GM23338 (cell line): ENCODE measurements around the gene RALY. TPM values are rescaled to one million over a fixed set of nuclear protein-coding genes. Genes with fewer than 3 reads are reported as not detected.

Experiments used
- ATAC-seq: fragments of 200-7000 bp; cut with Tn5 transposase; 3 replicates; pipeline ENCODE4 v1.9.1; 2020
- DNase-seq: peaks from one replicate; pipeline ENCODE4 v3.0.0-alpha.2; 2015; ENCODE audit warnings: low spot score
- H2AFZ ChIP-seq: fragments of 200-600 bp; sonication (generic); 2 replicates; pipeline ENCODE4 v1.8.0; 2016; ENCODE audit warnings: antibody characterized with exemption, mild to moderate bottlenecking, moderate library complexity
- H3F3A ChIP-seq: fragments of 200-600 bp; sonication (generic); replicated peaks from 2 replicates; pipeline ENCODE4 v1.8.0; 2017; ENCODE audit warnings: antibody characterized with exemption, mixed run types, low read depth
- H3K27ac ChIP-seq: fragments of 200-600 bp; sonication (generic); 2 replicates; pipeline ENCODE4 v1.6.1; 2016; ENCODE audit warnings: low read depth
- H3K27me3 ChIP-seq: fragments of 200-600 bp; sonication (generic); 2 replicates; pipeline ENCODE4 v1.8.0; 2016; ENCODE audit warnings: mild to moderate bottlenecking, mixed run types, moderate library complexity; ENCODE audit not compliant: insufficient read depth
- H3K36me3 ChIP-seq: fragments of 200-600 bp; sonication (generic); 2 replicates; pipeline ENCODE4 v1.8.0; 2016; ENCODE audit warnings: mild to moderate bottlenecking; ENCODE audit not compliant: insufficient read depth
- H3K4me1 ChIP-seq: fragments of 200-600 bp; sonication (generic); 2 replicates; pipeline ENCODE4 v1.8.0; 2016; ENCODE audit warnings: mild to moderate bottlenecking, moderate library complexity; ENCODE audit not compliant: insufficient read depth
- H3K4me2 ChIP-seq: fragments of 200-600 bp; sonication (generic); 2 replicates; pipeline ENCODE4 v1.7.1; 2017; ENCODE audit warnings: mixed run types
- H3K4me3 ChIP-seq: fragments of 200-600 bp; sonication (generic); 2 replicates; pipeline ENCODE4 v1.6.1; 2016; ENCODE audit warnings: mixed run types
- H3K79me2 ChIP-seq: fragments of 200-600 bp; sonication (generic); replicated peaks from 2 replicates; pipeline ENCODE4 v1.8.0; 2017; ENCODE audit warnings: mild to moderate bottlenecking; ENCODE audit not compliant: insufficient read depth
- H3K9me2 ChIP-seq: fragments of 200-600 bp; sonication (generic); 2 replicates; pipeline ENCODE4 v1.8.0; 2017; ENCODE audit not compliant: insufficient read depth
- H4K20me1 ChIP-seq: fragments of 200-600 bp; sonication (generic); replicated peaks from 2 replicates; pipeline ENCODE4 v1.8.0; 2017; ENCODE audit warnings: mild to moderate bottlenecking; ENCODE audit not compliant: insufficient read depth
- H3K27ac Mint-ChIP-seq: 2 replicates; pipeline ENCODE4 v1.8.0; 2020; ENCODE audit warnings: inconsistent platforms, mild to moderate bottlenecking, moderate library complexity, mixed read lengths
- H3K27me3 Mint-ChIP-seq: 3 replicates; pipeline ENCODE4 v1.8.0; 2022; ENCODE audit warnings: low read depth, mild to moderate bottlenecking, moderate library complexity, mixed read lengths, inconsistent platforms; ENCODE audit not compliant: insufficient read depth, poor library complexity
- H3K36me3 Mint-ChIP-seq: 3 replicates; pipeline ENCODE4 v1.8.0; 2021; ENCODE audit warnings: low read depth, mild to moderate bottlenecking, inconsistent platforms, moderate library complexity, mixed read lengths
- H3K4me1 Mint-ChIP-seq: 3 replicates; pipeline ENCODE4 v1.8.0; 2020; ENCODE audit warnings: mild to moderate bottlenecking, inconsistent platforms, mixed read lengths
- H3K4me3 Mint-ChIP-seq: 3 replicates; pipeline ENCODE4 v1.8.0; 2021; ENCODE audit warnings: moderate library complexity, mild to moderate bottlenecking, inconsistent platforms, mixed read lengths
- H3K9me3 Mint-ChIP-seq: 3 replicates; pipeline ENCODE4 v1.8.0; 2020; ENCODE audit warnings: moderate library complexity, mild to moderate bottlenecking, inconsistent platforms, mixed read lengths
- CTCF ChIP-seq, 2 experiments: fragments of 200-600 bp in 1 of 2; sonication (generic) in 1 of 2; conservative IDR thresholded peaks; 2 replicates each; pipeline versions ENCODE4 v1.5.1 to v1.6.1; 2016 to 2017; ENCODE audit warnings: antibody characterized with exemption in 2 of 2, low read depth in 2 of 2, mild to moderate bottlenecking in 2 of 2, moderate library complexity in 1 of 2
- ETS1 ChIP-seq: IDR thresholded peaks from 2 replicates; pipeline ENCODE4 v1.6.1; 2016; ENCODE audit warnings: antibody characterized with exemption
- EZH2 ChIP-seq: fragments of 200-600 bp; sonication (generic); IDR thresholded peaks from one replicate; pipeline ENCODE4 v1.8.0; 2017; ENCODE audit warnings: antibody characterized with exemption, mild to moderate bottlenecking, low read depth; ENCODE audit not compliant: unreplicated experiment
- EZH2phosphoT487 ChIP-seq: fragments of 200-600 bp; sonication (generic); IDR thresholded peaks from one replicate; pipeline ENCODE4 v1.8.1; 2018; ENCODE audit warnings: antibody characterized with exemption; ENCODE audit not compliant: unreplicated experiment
- JUNB ChIP-seq: IDR thresholded peaks from one replicate; pipeline ENCODE4 v1.6.1; 2016; ENCODE audit warnings: antibody characterized with exemption; ENCODE audit not compliant: unreplicated experiment
- REST ChIP-seq: IDR thresholded peaks from one replicate; pipeline ENCODE4 v1.6.1; 2018; ENCODE audit warnings: antibody characterized with exemption; ENCODE audit not compliant: unreplicated experiment
- ZNF114 ChIP-seq: fragments of 250-450 bp; sonication (Bioruptor Pico); IDR thresholded peaks from 2 replicates; pipeline ENCODE4 v1.5.0; 2020; ENCODE audit warnings: mild to moderate bottlenecking, moderate library complexity
- ZNF331 ChIP-seq: fragments of 250-450 bp; sonication (Bioruptor Pico); IDR thresholded peaks from 2 replicates; pipeline ENCODE4 v1.5.0; 2020; ENCODE audit warnings: low read depth, mild to moderate bottlenecking, moderate library complexity
- ZNF462 ChIP-seq: fragments of 250-450 bp; sonication (Bioruptor Pico); IDR thresholded peaks from 2 replicates; pipeline ENCODE4 v1.5.0; 2020; ENCODE audit warnings: mild to moderate bottlenecking, moderate library complexity
- polyA plus RNA-seq: library from polyadenylated mRNA; unstranded; fragments of >200 nt; fragmentation: Nextera tagmentation; extraction: Ambion mirVana; gene quantifications from 2 replicates; pipeline ENCODE4 v1.2.1, GENCODE V29; 2016
- total RNA-seq: library from RNA; depleted of rRNA; stranded (reverse); fragments of >200 nt; shearing (Covaris generic); gene quantifications from 2 replicates; pipeline ENCODE4 v1.2.3, GENCODE V29; 2014

The RALY gene
- total and polyA plus RNA-seq, 2 experiments from 2014 or later = 144 to 167 TPM

GRCh38 chr20:34093895-34094294, 100.2 kb downstream of the RALY start:
- Mint-ChIP-seq H3K27ac (no peak overlapping the region), H3K4me1 (no peaks in the 10 kb centered on the region), H3K27me3 (peaks cover 2% of the 10 kb centered on the region), H3K4me3 (no peak overlapping the region), H3K9me3 (no peaks in the 10 kb centered on the region), H3K36me3 (peaks cover 98% of the 10 kb centered on the region)
- Histone ChIP-seq H3K36me3 (peaks cover 90% of the 10 kb centered on the region), H3K4me1 (no peaks in the 10 kb centered on the region), H3K27ac (no peak overlapping the region), H4K20me1 (peaks cover 62% of the 10 kb centered on the region), H3K4me3 (no peak overlapping the region), H3K4me2 (no peak overlapping the region), H3F3A (peaks cover 16% of the 10 kb centered on the region), H3K79me2 (peaks cover 32% of the 10 kb centered on the region), H3K9me2 (no peaks in the 10 kb centered on the region), H3K27me3 (no peaks in the 10 kb centered on the region), H2AFZ (no peak overlapping the region)
- ATAC-seq (no peak), DNase-seq (no peak)
- TF ChIP-seq REST (no peak), EZH2phosphoT487 (no peak), EZH2 (no peak), ZNF114 (CRISPR knock-in tag) (no peak), ZNF331 (CRISPR knock-in tag) (no peak), CTCF (conservative IDR thresholded peaks at IDR 0.05; ENCODE audit: low read depth in 2 of 2) (no peak), ETS1 (no peak), JUNB (no peak), ZNF462 (CRISPR knock-in tag) (no peak)
